Activated T-cell treated with anti-CD3 and anti-CD28 coated beads for 48 hours (primary cell): ENCODE results near the gene KAT2A.
"Not testable (repeated sequence)": the region's sequence is repeated elsewhere in the genome, so short reads cannot be mapped to it uniquely, and the experiment has no call there.

Experiments
- DNase-seq: peaks from one replicate; pipeline ENCODE4 v3.0.0-alpha.2; 2020; ENCODE audit warnings: low read depth

The KAT2A gene

DNA sequence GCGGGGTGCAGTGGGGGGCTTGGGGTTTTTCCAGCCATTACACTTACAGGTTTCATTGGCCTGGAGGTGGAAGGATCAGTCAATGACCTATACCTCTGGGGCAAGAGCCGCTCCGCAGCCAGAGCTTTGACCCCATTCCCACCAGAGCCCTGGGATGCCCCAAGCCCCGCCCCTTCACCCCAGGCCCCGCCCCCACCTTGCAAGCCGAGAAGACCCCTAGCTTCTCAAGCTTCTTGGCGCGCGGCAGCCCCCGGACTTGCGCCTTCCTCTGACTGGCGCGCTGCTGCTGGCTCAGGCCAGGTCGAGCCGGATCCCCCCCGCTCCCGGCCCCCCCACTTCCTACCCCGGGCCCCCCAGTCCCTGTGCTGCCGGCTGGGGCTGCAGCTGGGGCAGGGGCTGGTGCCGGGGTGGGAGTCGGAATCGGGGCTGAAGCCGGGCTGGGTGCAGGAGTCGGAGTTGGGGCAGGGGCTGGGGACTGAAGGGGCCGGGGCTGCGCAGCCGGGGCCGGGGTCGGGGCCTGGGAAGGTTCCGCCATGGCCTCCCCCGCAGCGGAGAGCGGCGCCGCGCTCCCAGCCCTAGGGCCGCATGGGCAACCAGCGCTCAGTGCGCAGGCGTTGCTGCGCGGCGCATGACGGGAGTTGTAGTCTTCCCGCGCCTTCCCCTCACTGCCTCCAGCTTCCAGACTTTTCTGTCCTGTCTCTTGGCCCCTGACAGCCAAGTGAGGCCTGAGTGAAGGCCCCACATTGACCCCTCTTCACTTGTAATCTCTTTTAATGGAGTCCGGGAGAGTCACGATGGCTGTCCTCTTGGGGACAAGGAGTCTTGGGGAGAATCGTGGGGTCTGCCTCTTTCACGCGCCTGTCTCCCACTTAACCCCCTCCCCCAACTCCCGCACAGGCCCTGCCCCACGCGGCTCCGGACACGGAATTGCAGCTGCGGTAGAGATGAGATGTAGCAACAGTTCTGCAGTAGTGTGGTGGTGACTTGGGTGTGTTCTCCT is at the start of gene KAT2A:
Gene KAT2A, minus strand, starts transcription at position 598 of the 1,000 bp plus-strand sequence. Its CDS starts 63 bp downstream, at position 535.
- peak; percentile 80 for DNase-seq

DNA sequence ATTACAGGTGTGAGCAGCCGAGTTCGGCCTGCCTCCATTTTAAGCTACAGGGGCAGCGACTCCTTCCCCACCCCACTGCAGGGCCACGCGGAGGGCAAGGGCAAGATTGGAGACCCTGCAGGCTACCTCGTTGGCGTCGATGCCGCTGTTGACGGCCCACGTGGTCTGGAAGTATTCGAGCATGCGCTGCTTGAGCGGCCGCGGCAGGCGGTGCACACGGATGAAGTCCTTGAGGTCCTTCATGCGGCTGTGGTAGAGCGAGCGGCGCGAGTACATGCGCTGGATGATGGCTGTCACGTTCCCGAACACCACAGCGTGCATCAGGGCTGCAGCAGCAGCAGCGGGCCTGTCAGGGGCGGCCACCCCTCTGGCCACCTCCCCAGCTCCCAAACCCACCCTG is 48.2 kb upstream of the KAT2A start:
- no peak for DNase-seq

DNA sequence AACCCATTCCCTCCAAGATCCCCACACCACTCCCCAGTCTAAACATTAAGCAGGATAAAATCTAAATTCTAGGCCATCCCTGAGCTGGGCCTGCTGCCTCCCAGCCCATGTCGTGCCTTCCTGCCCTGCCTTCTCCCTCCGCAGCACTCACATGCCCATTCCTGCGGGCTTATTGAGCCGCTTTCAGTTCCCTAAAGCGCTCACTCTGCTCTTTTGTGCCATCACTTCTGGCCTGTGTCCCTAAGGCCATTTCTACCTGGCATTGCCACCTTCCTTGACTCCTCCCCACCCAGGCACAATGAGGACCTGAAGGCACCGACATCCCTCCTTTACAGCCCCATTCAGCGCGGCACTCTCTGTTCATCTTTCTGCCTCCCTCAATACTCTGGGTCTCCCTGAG is 46.6 kb upstream of the KAT2A start:
- DNase-seq: no peak

DNA sequence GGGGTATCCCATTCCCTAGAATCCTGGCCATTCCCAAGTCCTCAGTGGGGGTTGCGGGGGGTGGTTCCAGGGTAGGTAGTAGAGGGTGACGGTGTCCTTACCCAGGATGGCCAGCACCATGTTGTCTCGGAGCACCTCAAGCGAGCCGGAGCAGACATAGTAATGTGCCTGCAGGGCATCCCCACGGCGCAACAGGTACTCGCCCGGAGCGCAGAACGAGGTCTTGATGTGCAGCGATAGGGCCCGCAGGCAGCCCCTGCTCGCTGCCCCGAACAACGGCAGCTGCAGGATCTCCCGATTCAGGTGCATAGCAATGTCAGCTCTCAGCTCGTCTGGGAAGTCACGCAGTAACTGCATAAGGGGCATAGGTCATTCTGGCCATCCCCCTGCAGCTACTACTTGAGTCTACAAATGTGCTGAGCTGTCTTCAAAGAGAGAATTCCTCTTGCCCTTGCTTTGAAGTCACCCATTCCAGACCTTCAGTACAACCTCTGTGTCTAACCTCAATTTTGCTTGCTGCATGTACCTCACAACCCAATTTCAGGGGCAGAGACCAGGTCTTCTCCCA is 45.1 kb upstream of the KAT2A start:
- no peak for DNase-seq

DNA sequence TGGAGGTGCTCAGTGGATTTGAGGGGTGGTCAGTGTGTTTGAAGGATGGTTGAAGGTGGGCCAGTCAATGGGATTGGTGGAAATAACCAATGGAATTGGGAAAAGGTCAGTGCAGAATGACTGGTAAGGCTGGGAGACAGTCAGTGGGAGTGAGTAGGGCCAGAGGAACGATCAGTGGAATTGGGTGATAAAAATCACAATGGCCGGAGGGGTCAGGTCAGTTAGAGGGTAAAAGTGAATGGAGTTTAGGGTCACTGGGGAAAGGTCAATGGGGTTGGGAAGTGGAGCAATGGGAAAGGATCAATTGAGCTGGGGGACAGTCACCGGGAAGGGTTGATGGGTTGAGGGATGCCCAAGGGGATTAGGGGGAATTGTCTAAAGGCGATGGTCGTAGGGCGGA is 44.6 kb upstream of the KAT2A start:
- no peak for DNase-seq

DNA sequence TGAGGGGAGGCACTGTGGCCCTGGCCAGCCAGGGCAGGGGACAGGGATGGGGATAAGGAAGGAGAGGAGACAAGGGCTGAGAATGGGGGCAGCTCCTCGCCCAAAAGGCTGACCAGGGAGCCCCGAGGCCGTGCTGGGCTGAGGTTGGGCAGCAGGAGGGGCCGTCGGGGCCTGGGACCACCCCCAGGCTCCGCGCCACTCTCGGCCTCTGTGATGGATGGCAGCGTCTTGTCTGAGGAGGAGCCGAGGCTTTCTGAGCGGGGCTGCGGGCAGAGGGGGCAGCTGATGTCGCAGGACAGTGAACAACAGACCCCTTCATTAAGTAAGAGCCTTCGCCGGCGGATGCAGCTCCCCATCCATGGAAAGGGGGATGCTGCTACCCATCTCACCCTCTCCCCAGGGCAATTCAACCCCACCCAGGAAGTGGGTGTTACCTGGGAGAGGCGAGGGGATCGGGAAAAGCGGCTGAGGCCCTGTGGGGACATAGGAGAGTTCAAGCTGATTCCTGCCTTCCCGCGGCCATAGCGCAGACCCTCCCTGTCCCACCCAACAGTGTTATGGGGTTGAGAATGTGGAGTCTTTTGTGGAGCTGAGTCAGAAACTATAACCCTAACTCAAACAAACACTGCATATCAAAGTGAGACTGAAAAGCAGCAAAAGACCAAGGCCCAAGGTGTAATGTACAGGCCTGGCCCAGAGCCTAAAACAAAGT is 42.7 kb upstream of the KAT2A start:
- no peak for DNase-seq

DNA sequence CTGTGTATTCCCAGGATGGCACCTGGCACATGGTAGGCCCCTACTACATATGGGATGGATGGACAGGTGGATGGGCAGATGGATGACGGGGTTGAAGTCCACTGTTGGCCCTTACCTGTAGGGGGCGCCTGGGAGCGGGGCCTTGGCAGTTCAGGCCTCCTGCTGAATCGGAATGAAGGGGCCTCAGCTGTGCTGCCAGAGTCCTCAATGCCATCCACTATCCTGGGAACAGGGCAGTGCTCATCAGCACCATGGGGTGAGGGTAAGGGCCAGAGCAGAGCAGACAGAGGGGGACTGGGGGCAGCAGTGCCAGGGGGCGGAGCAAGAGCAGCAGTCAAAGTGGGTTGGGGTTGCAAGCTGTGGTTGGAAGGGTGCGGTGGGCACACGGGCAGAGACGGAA is 41.9 kb upstream of the KAT2A start:
- peak; percentile 58 for DNase-seq

DNA sequence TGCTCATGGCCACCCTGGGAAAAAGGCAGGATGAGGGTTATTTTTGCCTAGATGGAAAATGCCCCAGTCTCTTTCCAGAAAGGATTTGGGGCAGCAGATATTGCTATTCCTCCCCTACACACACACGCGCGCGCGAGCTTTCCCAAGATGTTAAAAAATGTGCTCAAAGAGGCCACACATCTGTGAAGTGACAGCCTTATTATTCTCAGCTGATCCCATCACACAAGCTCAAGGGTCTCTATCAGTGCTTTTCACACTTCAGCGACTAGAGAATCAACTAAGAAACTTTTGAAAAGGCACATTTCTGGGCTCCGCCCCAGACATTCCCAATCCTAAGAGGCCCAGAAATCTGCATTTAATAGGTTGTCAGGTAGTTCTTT is 39.4 kb upstream of the KAT2A start:
- no peak for DNase-seq

DNA sequence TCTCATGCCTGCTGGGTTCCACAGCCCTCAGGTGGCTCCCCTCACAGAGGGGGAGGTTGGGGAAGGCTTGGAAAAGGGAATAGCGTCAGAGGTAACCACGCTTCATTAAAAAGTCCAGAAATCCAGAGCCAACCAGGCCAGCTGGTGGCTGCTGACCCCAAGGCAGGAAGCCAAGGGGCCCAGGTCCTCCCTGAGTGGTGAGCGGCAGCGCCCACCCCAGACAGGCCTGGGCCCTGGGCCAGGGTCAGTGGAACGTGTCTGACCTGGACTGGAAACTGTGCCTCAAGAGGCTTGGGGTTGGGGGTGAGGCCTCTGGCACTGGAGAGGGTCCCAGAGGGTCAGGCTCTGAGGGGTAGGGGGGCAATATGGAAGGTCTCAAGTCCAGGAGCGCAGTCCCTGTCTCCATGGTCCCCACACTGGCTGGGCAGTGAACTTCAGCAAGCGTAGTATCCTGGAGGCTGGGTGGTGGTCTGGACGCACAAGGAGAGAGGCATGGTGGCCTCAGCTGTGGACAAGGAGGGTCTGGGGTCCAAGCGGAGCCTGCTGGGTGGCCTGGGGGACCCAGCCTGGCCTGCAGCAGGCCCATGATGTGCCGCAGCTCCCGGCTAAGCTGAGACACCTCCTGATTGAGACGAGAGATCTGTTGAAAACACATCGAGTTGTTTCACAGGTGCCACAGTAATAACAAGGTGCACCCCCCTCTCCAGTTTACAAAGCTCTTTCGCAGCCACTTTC is 38.8 kb upstream of the KAT2A start:
- no peak for DNase-seq

DNA sequence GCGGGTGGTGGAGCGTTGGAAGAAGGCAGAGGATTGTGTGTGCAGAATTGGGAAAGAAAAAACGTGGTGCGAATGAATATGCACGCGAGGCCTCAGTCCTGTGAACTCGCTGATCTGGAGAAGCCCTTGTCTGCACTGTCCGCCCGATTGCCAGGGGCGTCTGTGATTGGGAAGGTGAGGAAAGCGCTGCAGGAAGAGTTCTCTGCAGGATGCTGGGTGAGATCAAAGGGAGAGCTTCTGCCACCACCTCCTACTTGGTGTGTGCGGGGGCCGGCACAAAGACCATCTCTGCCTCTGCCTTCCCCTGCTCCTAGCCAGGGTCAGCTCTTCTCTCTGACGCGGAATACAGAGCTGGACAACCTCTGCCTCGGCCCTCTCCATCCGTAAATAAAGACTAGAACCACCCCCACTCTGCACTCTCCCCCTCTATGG is 34.5 kb upstream of the KAT2A start:
- no peak for DNase-seq

DNA sequence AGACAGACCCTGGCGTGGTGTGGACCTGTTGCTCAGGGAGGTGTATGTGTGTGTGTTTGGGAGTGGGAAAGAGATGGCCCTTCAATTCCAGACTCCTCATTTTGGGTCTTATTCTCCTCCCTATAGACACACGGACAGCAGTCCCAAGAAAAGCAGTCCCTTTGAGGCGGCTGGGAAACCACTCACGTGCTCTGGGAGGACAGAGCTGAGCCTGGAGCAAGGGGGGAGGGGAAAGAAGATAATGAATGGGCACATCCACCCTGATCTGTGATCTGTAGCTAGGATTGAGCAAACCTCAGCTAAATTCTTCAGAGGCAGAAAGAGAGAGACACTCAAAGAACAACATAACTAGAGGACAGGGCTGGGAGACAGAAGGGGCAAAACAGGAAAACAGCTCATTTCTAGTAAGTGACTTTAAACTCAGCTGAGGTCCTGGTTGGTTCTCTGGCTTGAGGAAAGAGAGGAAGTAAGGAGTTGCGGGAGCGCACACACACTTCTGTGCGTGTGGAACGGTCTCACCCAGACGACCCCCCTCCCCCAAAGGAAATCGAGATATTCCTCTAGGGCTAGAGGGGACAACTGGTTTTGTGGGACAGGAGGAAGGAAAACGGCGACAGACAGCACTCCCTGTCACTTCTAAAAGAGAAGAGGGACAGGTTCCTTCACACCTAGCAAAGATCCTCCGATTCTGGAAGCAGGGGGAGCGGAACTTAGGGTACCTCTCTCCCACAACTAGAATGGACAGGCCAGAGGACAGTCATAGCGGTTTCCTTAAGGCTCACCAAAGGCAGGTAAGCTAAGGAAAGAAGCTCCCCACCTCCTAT is 33.0 kb upstream of the KAT2A start:
- DNase-seq: no peak

DNA sequence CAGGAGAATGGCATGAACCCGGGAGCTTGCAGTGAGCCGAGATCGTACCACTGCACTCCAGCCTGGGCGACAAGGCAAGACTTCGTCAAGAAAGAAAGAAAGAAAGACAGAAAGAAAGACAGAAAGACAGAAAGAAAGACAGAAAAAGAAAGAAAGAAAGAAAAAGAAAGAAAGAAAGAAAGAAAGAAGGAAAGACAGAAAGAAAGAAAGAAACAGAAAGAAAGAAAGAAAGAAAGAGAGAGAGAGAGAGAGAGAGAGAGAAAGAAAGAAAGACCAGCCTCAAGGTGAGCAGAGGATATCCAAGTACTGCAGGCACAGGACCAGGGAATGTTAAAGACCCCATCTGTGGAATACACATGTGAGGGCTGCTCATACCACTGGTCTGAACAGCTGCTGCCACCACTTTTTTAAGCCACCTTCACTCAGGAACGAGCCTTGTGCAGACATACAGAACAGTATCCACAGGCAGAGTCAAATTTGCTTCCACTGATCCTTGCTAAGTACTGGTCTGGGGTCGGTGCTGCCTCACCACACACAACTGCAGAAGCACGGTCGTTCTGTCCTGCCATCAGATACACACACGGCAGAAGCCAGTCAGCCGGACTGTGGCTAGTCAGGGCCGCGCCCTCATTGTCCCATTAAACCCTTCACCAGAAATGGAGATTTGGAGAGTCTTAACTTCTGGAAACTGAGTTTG is 25.9 kb upstream of the KAT2A start:
- no peak for DNase-seq

DNA sequence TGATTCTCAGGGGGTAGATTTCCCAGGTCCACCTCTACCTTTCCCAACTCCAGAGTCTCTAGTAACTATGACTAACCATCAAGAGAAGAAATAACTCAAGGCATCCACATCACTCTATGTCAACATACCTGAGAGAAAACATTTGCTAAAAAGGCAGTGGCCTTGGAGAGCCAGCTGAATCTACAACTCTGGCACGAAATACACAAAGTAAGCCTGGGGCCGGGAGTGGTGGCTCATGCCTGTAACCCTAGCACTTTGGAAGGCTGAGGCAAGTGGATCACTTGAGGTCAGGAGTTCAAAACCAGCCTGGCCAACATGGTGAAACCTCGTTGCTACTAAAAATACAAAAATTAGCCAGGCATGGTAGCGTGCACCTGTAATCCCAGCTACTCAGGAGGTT is 22.0 kb upstream of the KAT2A start:
- not testable (repeated sequence) for DNase-seq

DNA sequence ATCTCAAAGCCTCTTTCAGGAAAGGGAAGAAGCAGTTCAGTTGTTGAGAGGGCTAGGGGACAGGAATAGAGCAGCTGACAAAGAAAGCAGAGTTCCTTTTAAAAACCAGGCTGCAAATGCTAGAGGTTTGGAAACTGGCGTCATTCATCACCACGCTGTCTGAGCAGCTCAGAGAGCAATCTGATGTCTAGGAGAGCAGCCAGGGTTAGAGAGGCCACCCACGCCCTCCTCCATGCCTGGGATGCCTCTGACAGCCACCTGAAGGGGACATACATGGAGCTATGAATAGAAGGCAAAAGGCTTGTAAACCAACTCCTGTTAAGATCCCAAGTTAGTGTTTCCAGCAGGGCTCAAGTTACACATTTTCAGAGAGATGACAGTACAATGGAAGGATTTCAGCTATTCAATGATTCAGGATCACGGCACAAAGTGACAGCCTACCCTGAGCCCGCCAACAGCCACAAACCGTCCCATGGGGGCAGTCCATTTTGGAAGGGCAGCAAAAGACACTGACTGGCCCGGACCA is 21.3 kb upstream of the KAT2A start:
- no peak for DNase-seq

DNA sequence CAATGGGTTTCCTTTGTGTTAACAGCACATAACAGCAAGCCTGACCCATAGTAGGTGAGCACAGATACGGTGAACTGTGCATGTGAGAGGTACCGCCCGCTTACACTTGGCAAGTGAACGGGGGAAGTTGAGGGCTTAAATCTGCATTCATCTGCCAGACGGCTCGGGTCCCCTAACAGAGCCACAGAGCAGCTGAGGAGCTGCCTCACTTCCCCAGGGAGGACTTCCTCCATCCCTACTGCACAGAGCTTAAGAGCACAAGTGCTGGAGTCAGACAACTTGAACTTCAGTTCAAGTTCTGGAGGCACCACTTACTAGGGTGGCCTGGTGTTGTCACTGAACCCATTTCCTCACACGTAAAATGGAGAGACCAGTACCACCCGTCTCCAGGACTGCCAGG is 20.2 kb upstream of the KAT2A start:
- DNase-seq: no peak

DNA sequence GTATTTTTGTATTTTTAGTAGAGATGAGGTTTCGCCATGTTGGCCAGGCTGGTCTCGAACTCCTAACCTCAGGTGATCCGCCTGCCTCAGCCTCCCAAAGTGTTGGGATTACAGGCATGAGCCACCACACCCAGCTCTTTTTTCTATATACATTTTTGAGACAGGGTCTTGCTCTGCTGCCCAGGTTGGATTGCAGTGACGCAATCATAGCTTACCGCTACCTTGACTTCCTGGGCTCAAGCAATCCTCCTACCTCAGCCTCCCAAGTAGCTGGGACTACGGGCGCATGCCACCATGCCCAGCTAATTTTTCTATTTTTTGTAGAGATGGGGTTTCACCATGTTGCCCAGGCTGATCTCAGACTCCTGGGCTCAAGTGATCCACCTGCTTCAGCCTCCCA is 19.5 kb upstream of the KAT2A start:
- DNase-seq: not testable (repeated sequence)

DNA sequence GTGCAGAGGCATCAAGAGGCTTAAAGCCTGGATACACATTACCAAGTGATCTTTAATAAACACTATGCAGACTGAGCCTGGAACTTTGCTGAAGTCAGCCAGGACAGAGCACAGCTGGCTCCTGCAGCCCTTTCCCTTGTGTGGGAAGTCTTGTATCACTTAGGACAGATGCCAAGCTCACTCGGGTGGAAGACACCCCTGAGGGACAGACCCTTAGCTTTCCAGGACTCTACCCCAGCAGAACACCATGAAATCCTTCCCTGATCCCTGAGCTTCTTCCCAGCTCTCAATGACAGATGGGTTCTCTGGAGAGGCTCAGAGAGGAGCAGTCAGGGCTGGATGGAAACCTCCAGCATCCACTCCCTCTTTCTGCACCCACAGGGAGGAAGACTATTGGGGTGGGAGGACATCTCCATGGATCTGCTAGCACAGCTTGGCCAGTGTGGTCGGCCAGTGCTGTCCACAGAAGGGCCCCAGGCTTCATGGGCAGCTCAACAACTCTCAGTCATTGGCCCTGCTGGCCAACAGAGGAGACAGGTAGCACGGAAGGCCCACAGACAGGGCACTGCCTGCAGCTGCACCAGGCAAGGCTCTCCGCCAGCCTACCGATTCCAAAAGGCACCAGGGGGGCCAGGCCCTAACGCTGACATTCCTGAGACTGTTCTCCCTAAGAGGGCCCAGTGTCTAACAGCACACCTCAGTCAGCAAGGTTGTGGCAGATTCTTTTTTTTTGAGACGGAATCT is 17.8 kb upstream of the KAT2A start:
- no peak for DNase-seq

DNA sequence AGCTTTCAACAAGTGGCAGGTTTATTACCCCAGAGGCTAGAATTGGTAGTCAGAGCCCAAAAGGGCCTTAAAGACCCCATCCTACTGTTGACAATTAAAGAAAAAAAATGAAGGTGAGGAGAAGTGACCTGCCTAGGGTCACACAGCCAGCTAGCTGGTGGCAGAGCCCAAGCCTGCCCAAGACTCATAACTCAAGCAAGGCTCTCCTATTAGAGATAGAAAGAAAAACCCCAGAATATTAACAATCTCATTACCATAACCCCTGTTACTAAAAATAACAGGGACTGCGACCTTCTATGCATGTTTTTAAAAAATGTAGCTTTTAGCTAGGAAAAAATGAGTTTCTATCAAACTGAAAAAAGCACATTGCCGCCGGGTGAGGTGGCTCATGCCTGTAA is 15.5 kb upstream of the KAT2A start:
- no peak for DNase-seq
